Measurements from ENCODE around the gene USP33. TPM values are rescaled to one million over a fixed set of nuclear protein-coding genes. Genes with fewer than 3 reads are reported as not detected.
"Not testable (repeated sequence)": the region's sequence is repeated elsewhere in the genome, so short reads cannot be mapped to it uniquely, and the experiment has no call there.

USP33 gene
- total RNA-seq, 4 donors from 2014 or later, result 87.9 to 108 (median 88.7) TPM

DNA sequence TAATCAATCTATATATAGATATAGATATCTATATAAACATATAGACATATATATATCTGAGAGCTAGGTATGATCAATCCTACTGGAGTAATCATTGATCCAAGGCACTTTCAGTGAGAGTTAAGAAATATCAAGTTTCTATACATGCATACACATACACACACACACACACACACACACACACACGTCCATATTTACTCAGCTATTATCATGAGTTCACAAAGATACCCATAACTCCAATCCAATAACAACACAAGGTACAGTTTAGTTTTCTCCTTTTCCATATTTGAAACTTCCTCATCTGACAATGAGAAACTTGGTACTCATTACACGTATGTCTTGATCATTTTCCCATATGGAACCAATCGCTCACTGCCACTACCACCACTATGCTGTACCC lies 49.9 kb downstream of the USP33 start:
- Histone ChIP-seq H3K27me3 (no peaks in the 10 kb centered on the region), H3K9me3 (no peaks in the 10 kb centered on the region), H3K4me1 (no peaks in the 10 kb centered on the region), H3K4me3 (no peak overlapping the region), H3K27ac (no peak overlapping the region), H3K36me3 (peaks cover 2 to 91% (median 12%) of the 10 kb centered on the region in 3 donors)
- no peak for DNase-seq (ENCODE audit: low spot score in 2 of 2)
- WGBS, 2 donors, result 83 to 87% methylated on average over 3 of the region's 3 CpGs
- TF ChIP-seq EP300 (IDR thresholded peaks at IDR 0.05) (no peak), POLR2A (IDR thresholded peaks at IDR 0.05) (no peak)
- TF ChIP-seq, protein P1, sequence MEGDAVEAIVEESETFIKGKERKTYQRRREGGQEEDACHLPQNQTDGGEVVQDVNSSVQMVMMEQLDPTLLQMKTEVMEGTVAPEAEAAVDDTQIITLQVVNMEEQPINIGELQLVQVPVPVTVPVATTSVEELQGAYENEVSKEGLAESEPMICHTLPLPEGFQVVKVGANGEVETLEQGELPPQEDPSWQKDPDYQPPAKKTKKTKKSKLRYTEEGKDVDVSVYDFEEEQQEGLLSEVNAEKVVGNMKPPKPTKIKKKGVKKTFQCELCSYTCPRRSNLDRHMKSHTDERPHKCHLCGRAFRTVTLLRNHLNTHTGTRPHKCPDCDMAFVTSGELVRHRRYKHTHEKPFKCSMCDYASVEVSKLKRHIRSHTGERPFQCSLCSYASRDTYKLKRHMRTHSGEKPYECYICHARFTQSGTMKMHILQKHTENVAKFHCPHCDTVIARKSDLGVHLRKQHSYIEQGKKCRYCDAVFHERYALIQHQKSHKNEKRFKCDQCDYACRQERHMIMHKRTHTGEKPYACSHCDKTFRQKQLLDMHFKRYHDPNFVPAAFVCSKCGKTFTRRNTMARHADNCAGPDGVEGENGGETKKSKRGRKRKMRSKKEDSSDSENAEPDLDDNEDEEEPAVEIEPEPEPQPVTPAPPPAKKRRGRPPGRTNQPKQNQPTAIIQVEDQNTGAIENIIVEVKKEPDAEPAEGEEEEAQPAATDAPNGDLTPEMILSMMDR (IDR thresholded peaks at IDR 0.05), result no peak

DNA sequence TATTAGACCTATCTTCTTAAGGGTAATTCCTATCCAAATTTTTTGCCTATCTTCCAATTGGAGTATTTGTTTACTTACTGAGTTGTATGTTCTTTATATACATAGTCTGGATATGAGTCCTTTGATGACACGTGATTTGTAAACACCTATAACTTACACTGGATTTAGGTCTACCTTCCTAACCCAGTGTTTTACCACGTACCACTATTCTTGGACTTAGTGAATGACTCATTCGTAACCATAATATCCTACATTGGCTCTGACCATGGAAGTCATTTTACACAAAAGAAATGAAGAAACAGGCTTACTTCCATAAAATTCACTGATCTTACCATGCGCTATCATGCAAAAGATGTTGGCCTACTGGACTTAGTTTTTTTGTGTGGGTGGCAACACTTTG lies 53.3 kb downstream of the USP33 start:
- WGBS, 2 donors, result 95 to 97% methylated on average over 4 of the region's 4 CpGs
- H3K9me3 ChIP-seq, result no peaks in the 10 kb centered on the region
- no peaks in the 10 kb centered on the region for H3K4me1 ChIP-seq
- no peaks in the 10 kb centered on the region for H3K27me3 ChIP-seq
- peaks cover 2 to 62% (median 6%) of the 10 kb centered on the region in 3 donors for H3K36me3 ChIP-seq
- no peak overlapping the region for H3K27ac ChIP-seq
- DNase-seq (ENCODE audit: low spot score in 2 of 2), result no peak
- no peak for TF ChIP-seq POLR2A (IDR thresholded peaks at IDR 0.05)
- H3K4me3 ChIP-seq, result no peak overlapping the region

- no peak for DNase-seq (ENCODE audit: low spot score in 2 of 2)
- Histone ChIP-seq H3K27me3 (no peaks in the 10 kb centered on the region), H3K36me3 (peaks cover 0 to 62% (median 0%) of the 10 kb centered on the region in 3 donors), H3K4me1 (no peaks in the 10 kb centered on the region), H3K27ac (no peak overlapping the region), H3K9me3 (no peaks in the 10 kb centered on the region), H3K4me3 (no peak overlapping the region)
- no peak for TF ChIP-seq POLR2A (IDR thresholded peaks at IDR 0.05)
- TF ChIP-seq, protein P1 (IDR thresholded peaks at IDR 0.05), result no peak
- WGBS, 2 donors, result 75 to 76% methylated on average over 2 of the region's 2 CpGs
Observed at GRCh38 chr1:77704736-77705135, 54.9 kb downstream of the USP33 start.

DNA sequence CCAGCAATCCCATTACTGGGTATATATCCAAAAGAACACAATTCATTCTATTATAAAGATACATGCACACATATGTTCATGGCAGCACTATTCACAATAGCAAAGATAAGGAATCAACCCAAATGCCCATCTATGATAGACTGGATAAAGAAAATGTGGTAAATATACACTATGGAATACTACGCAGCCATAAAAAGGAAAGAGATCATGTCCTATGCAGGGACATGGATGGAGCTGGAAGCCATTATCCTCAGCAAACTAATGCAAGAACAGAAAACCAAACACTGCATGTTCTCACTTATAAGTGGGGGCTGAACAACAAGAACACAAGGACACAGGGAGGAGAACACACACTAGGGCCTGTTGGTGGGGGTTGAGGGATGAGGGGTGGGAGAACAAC lies 60.0 kb downstream of the USP33 start:
- not testable (repeated sequence) for H3K4me3 ChIP-seq; H3K27ac ChIP-seq; H3K4me1 ChIP-seq; DNase-seq (ENCODE audit: low spot score in 2 of 2); H3K9me3 ChIP-seq; H3K27me3 ChIP-seq
- 96 to 100% methylated on average over 1 of the region's 1 CpG for WGBS, 2 donors
- peaks cover 0 to 64% (median 0%) of the 10 kb centered on the region in 3 donors for H3K36me3 ChIP-seq

DNA sequence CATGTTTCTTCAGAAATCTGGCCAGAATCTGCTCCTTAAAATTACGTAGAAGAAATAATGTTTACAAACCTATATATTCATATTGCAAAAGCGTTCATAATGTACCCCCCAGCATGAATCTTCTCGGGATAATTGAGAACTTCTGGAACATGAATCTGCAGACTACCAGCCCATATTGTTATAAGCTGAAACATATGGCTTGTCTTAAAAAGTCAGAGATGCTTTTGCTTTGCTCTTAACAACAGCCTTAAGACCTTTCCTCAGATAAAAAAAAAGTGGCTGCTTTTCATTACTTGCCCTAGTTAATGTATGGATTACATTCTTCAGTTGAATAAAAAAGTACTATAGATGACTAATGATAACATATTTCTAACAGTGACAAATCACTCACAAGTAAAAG lies 62.2 kb downstream of the USP33 start:
- no peak overlapping the region for H3K27ac ChIP-seq
- DNase-seq (ENCODE audit: low spot score in 2 of 2), result no peak
- 70 to 71% methylated on average over 3 of the region's 3 CpGs for WGBS, 2 donors
- H3K27me3 ChIP-seq, result no peaks in the 10 kb centered on the region
- no peaks in the 10 kb centered on the region for H3K9me3 ChIP-seq
- no peaks in the 10 kb centered on the region for H3K4me1 ChIP-seq
- H3K4me3 ChIP-seq, result no peak overlapping the region
- TF ChIP-seq POLR2A (IDR thresholded peaks at IDR 0.05), result no peak
- TF ChIP-seq, protein P1 (IDR thresholded peaks at IDR 0.05), result no peak
- no peak for TF ChIP-seq EP300 (IDR thresholded peaks at IDR 0.05)
- peaks cover 0 to 86% (median 0%) of the 10 kb centered on the region in 3 donors for H3K36me3 ChIP-seq

DNA sequence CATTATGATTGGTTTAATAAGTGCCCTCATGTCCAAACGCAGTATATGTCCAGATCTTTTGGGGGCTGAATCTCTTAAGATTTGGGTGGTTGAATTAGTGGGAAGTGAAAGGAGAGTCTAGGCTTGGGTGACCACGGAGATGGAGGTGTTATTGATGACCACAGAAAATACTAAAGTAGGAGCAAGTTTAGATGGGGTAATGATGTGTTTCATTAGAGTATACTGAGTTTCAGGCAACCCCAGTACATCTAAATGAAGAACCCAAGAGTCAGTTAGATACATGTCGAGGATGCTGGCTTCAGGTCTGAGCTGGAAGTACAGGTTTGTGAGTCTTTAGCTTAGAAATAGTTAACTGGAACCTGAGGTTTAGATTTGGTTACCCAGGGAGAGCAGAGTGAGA lies 70.7 kb downstream of the USP33 start:
- Histone ChIP-seq H3K27ac (no peak overlapping the region), H3K4me1 (peaks cover 0 to 9% (median 2%) of the 10 kb centered on the region in 4 donors), H3K27me3 (no peaks in the 10 kb centered on the region), H3K4me3 (no peak overlapping the region), H3K36me3 (peaks cover 0 to 46% (median 0%) of the 10 kb centered on the region in 3 donors), H3K9me3 (no peaks in the 10 kb centered on the region)
- no peak for DNase-seq (ENCODE audit: low spot score in 2 of 2)
- TF ChIP-seq EP300 (IDR thresholded peaks at IDR 0.05), result no peak
- TF ChIP-seq, protein P1 (IDR thresholded peaks at IDR 0.05), result no peak
- no peak for TF ChIP-seq POLR2A (IDR thresholded peaks at IDR 0.05)
- 86 to 91% methylated on average over 3 of the region's 3 CpGs for WGBS, 2 donors
